K562 (cell line): ENCODE measurements around the gene ADAMTS14. TPM values are rescaled to one million over a fixed set of nuclear protein-coding genes. Genes with fewer than 3 reads are reported as not detected.

Experiments used
- ATAC-seq: fragments of 200-7000 bp; cut with Tn5 transposase; 3 replicates; pipeline ENCODE4 v1.9.1; 2020; ENCODE audit warnings: moderate library complexity
- BruUV-seq: library from RNA; stranded (reverse); fragments of 400-500 nt; replicated peaks from 2 replicates; lab custom pipeline; 2021; lab: Mats Ljungman, UMichigan
- CTCF ChIA-PET: fragments of 300-600 bp; formaldehyde crosslinking; extraction: SDS; loops from one replicate; lab custom pipeline; 2021; ENCODE audit warnings: low intra/inter-chr PET ratio; lab: Yijun Ruan, JAX
- POLR2A ChIA-PET: fragments of 300-600, 350-650 bp; sonication (Branson Sonifier 250); formaldehyde crosslinking; extraction: SDS; loops from one replicate; lab custom pipeline; 2021; ENCODE audit warnings: antibody characterized with exemption, inconsistent platforms; lab: Yijun Ruan, JAX
- DNase-seq, 4 experiments: peaks; one replicate each; pipeline versions ENCODE4 v3.0.0 to v3.0.0-alpha.2; 2011 to 2018; ENCODE audit warnings: low spot score in 3 of 4, mixed read lengths in 3 of 4; ENCODE audit errors: extremely low read depth in 1 of 4
- FAIRE-seq: peaks from 2 replicates; lab custom pipeline; 2011; peaks lifted over from hg19 to GRCh38; lab: Jason Lieb, UNC
- H2AFZ ChIP-seq: 2 replicates; pipeline ENCODE4 v1.6.0; 2011; ENCODE audit warnings: low read depth, low read length, control low read depth, inconsistent platforms
- H3K27ac ChIP-seq: fragments of 200-600 bp; 3 replicates; pipeline ENCODE4 v1.8.0; 2011; ENCODE audit warnings: low read depth, mild to moderate bottlenecking, control low read depth, inconsistent platforms, low read length, moderate library complexity, mixed read lengths; ENCODE audit errors: extremely low read depth
- H3K27me3 ChIP-seq, 2 experiments: fragments of 300-600 bp in 1 of 2; 2 replicates in 1 of 2; 3 replicates in 1 of 2; pipeline versions ENCODE4 v1.6.0 to v1.8.0; 2011; ENCODE audit warnings: inconsistent platforms in 2 of 2, low read length in 2 of 2, mild to moderate bottlenecking in 1 of 2, mixed read lengths in 1 of 2, moderate library complexity in 1 of 2; ENCODE audit not compliant: control insufficient read depth in 2 of 2, insufficient read depth in 2 of 2
- H3K36me3 ChIP-seq: fragments of 300-600 bp; 3 replicates; pipeline ENCODE4 v1.8.0; 2011; ENCODE audit warnings: mild to moderate bottlenecking, low read length, inconsistent platforms; ENCODE audit not compliant: control insufficient read depth, insufficient read depth
- H3K4me1 ChIP-seq, 2 experiments: fragments of 200-600 bp in 1 of 2; replicated peaks in 1 of 2; 2 replicates in 1 of 2; 3 replicates in 1 of 2; pipeline versions ENCODE4 v1.5.1 to v1.8.0; 2011; ENCODE audit warnings: inconsistent platforms in 2 of 2, low read length in 2 of 2, mild to moderate bottlenecking in 1 of 2, mixed read lengths in 1 of 2, moderate library complexity in 1 of 2; ENCODE audit not compliant: control insufficient read depth in 2 of 2, insufficient read depth in 2 of 2
- H3K4me2 ChIP-seq: 2 replicates; pipeline ENCODE4 v1.6.1; 2011; ENCODE audit warnings: low read length, control low read depth, inconsistent platforms, mixed read lengths; ENCODE audit not compliant: insufficient read depth
- H3K4me3 ChIP-seq: fragments of 200-600 bp; sonication (generic), shearing (Covaris generic); 2 replicates; pipeline ENCODE4 v1.5.1; 2016; ENCODE audit warnings: control low read depth, inconsistent platforms
- H3K79me2 ChIP-seq: fragments of 200-600 bp; 3 replicates; pipeline ENCODE4 v1.8.0; 2011; ENCODE audit warnings: low read length, inconsistent platforms; ENCODE audit not compliant: control insufficient read depth, insufficient read depth
- H3K9ac ChIP-seq, 2 experiments: 2 replicates each; pipeline versions ENCODE4 v1.6.0 to v1.6.1; 2011; ENCODE audit warnings: low read depth in 2 of 2, low read length in 2 of 2, control low read depth in 1 of 2, inconsistent platforms in 1 of 2, mild to moderate bottlenecking in 1 of 2, mixed read lengths in 1 of 2; ENCODE audit not compliant: insufficient read depth in 1 of 2
- H3K9me1 ChIP-seq: one replicate; pipeline ENCODE4 v1.6.0; 2011; ENCODE audit warnings: inconsistent platforms, mild to moderate bottlenecking, low read length, moderate library complexity; ENCODE audit not compliant: control insufficient read depth, insufficient read depth
- H3K9me3 ChIP-seq: replicated peaks from 2 replicates; pipeline ENCODE4 v1.5.1; 2011; ENCODE audit warnings: low read depth, low read length, inconsistent platforms; ENCODE audit not compliant: control insufficient read depth, insufficient read depth
- H4K20me1 ChIP-seq: replicated peaks from 2 replicates; pipeline ENCODE4 v1.6.1; 2011; ENCODE audit warnings: low read length, inconsistent platforms, mixed read lengths; ENCODE audit not compliant: control insufficient read depth, insufficient read depth
- ATF2 ChIP-seq: sonication (generic); formaldehyde crosslinking; IDR thresholded peaks from 2 replicates; pipeline ENCODE4 v1.8.1; 2022; ENCODE audit warnings: missing genetic modification reagents
- BCLAF1 ChIP-seq, 2 experiments: fragments of 450-650 bp in 1 of 2; IDR thresholded peaks; 2 replicates each; pipeline ENCODE4 v1.6.1; 2011 to 2017; ENCODE audit warnings: low read depth in 2 of 2, antibody characterized with exemption in 1 of 2, borderline replicate concordance in 1 of 2, low read length in 1 of 2, mild to moderate bottlenecking in 1 of 2, mixed read lengths in 1 of 2; ENCODE audit not compliant: control insufficient read depth in 1 of 2
- E2F6 ChIP-seq, 2 experiments: IDR thresholded peaks; 2 replicates each; pipeline ENCODE4 v1.6.1; 2011; ENCODE audit warnings: borderline replicate concordance in 1 of 2, control low read depth in 1 of 2, low read depth in 1 of 2, low read length in 1 of 2, mild to moderate bottlenecking in 1 of 2, mixed read lengths in 1 of 2, moderate library complexity in 1 of 2; ENCODE audit not compliant: insufficient read depth in 1 of 2, insufficient read length in 1 of 2, poor library complexity in 1 of 2, severe bottlenecking in 1 of 2; ENCODE audit errors: extremely low read depth in 1 of 2
- ELF4 ChIP-seq: fragments of 450-650 bp; formaldehyde crosslinking; IDR thresholded peaks from 2 replicates; pipeline ENCODE4 v1.4.0; 2022; ENCODE audit warnings: missing genetic modification characterization
- ILF3 ChIP-seq: fragments of 450-650 bp; IDR thresholded peaks from 2 replicates; pipeline ENCODE4 v1.6.1; 2018; ENCODE audit warnings: antibody characterized with exemption, mild to moderate bottlenecking, moderate library complexity, borderline replicate concordance
- KDM5B ChIP-seq: fragments of 200-600 bp; sonication (generic); IDR thresholded peaks from 2 replicates; pipeline ENCODE4 v1.6.1; 2012; ENCODE audit warnings: low read depth, mild to moderate bottlenecking, moderate library complexity, low read length, control low read depth, inconsistent platforms; ENCODE audit not compliant: insufficient replicate concordance
- RAD21 ChIP-seq, 2 experiments: fragments of 250-450 bp in 1 of 2; fragments of 450-650 bp in 1 of 2; sonication (Bioruptor Pico) in 1 of 2; formaldehyde crosslinking in 1 of 2; IDR thresholded peaks in 1 of 2; conservative IDR thresholded peaks in 1 of 2; 2 replicates each; pipeline versions ENCODE4 v1.4.0 to v1.8.0; 2020 to 2022; ENCODE audit warnings: mild to moderate bottlenecking in 2 of 2, moderate library complexity in 1 of 2
- TFAP4 ChIP-seq: sonication (generic); formaldehyde crosslinking; IDR thresholded peaks from 2 replicates; pipeline ENCODE4 v1.8.0; 2022; ENCODE audit warnings: missing genetic modification reagents, mild to moderate bottlenecking, moderate library complexity, borderline replicate concordance
- ZFP36 ChIP-seq: fragments of 150-350 bp; IDR thresholded peaks from 2 replicates; pipeline ENCODE4 v1.6.1; 2018; ENCODE audit warnings: low read length, low read depth; ENCODE audit not compliant: partially characterized antibody
- ZFX ChIP-seq: sonication (generic); formaldehyde crosslinking; IDR thresholded peaks from 2 replicates; pipeline ENCODE4 v1.8.0; 2022; ENCODE audit warnings: mild to moderate bottlenecking, missing genetic modification reagents, moderate library complexity
- ZNF197 ChIP-seq: fragments of 200-800 bp; sonication (Bioruptor generic); IDR thresholded peaks from 2 replicates; pipeline ENCODE4 v1.6.1; 2016; ENCODE audit warnings: low read depth, missing genetic modification characterization, missing compliant biosample characterization
- ZNF274 ChIP-seq: IDR thresholded peaks from 2 replicates; pipeline ENCODE4 v1.6.1; 2011; ENCODE audit warnings: low read depth, mild to moderate bottlenecking, low read length, moderate library complexity, borderline replicate concordance
- ZNF586 ChIP-seq: fragments of 450-650 bp; formaldehyde crosslinking; conservative IDR thresholded peaks from 2 replicates; pipeline ENCODE4 v1.4.0; 2020; ENCODE audit warnings: mild to moderate bottlenecking, moderate library complexity
- WGBS: fragments of 100-300 bp; shearing (Covaris generic); methylation state at CpG from one replicate; pipeline ENCODE4 v1.1.6; 2016; ENCODE audit warnings: low coverage, mixed read lengths; ENCODE audit not compliant: insufficient coverage; ENCODE audit errors: missing lambda C conversion rate; 5-methylcytosine and 5-hydroxymethylcytosine counted together
- in situ Hi-C: fragments of 300-500 bp; cut with MboI; formaldehyde crosslinking; loops from 4 replicates; pipeline ENCODE4 v1.15.0; 2018; ENCODE audit warnings: inconsistent platforms, mixed read lengths
- intact Hi-C: fragments of 100-400 bp; cut with micrococcal nuclease; formaldehyde crosslinking; loops from 2 replicates; pipeline ENCODE4 v1.14.2; 2022
- polyA plus RNA-seq, 8 experiments: library from polyadenylated mRNA; depleted of rRNA in 4 of 8; stranded (reverse) in 5 of 8; unstranded in 3 of 8; fragments of >200 nt; fragmentation: Nextera tagmentation in 2 of 8; fragmentation: Illumina TruSeq in 1 of 8; extraction: Ambion mirVana in 2 of 8; extraction: Trizol in 1 of 8; gene quantifications; 2 replicates each; pipeline versions ENCODE4 v1.2.1 to v1.2.3, GENCODE V29; 2011 to 2014; ENCODE audit warnings: inconsistent platforms in 1 of 8, missing spikeins in 1 of 8
- total RNA-seq, 7 experiments: library from RNA; depleted of rRNA in 6 of 7; stranded (reverse); fragments of >200 nt in 6 of 7; fragmentation: Illumina TruSeq in 2 of 7; extraction: Trizol in 2 of 7; gene quantifications; 2 replicates each; pipeline versions ENCODE4 v1.2.1 to v1.2.3, GENCODE V29; 2011 to 2021; ENCODE audit warnings: low replicate concordance in 1 of 7

The ADAMTS14 gene
- total and polyA plus RNA-seq, 9 of the 15 experiments (the other 6 are each of a cell fraction or from before 2014, with no cell fraction given), result 0.04 to 37.4 (median 15.9) TPM

GRCh38 chr10:70699659-70700174 is 27.4 kb downstream of the ADAMTS14 start:
- ATAC-seq (peak; percentile 96), FAIRE-seq (peak; percentile 91), DNase-seq (peak; percentile 88 to 94 (median 92))
- H3K36me3 ChIP-seq, result peaks cover 78% of the 10 kb centered on the region
- H3K4me1 ChIP-seq, result peaks cover 22 to 27% of the 10 kb centered on the region in 2 experiments
- WGBS, result 19% methylated on average over 10 of the region's 10 CpGs
- H2AFZ ChIP-seq, result peak overlapping the region; percentile 79
- 0 out of 2 replicates have a peak, but pooled peaks cover 5% of the 10 kb centered on the region for H4K20me1 ChIP-seq
- ChIA-PET CTCF (no interaction called here), POLR2A (interaction anchor here (1.3 kb wide), 1 partner anchor 18 kb away, joined by 4 read pairs; no protein-coding TSS in a partner anchor)
- peaks cover 57% of the 10 kb centered on the region for H3K79me2 ChIP-seq
- BruUV-seq, result no TSS peak
- peak overlapping the region; percentile 22 for H3K27ac ChIP-seq
- H3K27me3 ChIP-seq, result no peaks in the 10 kb centered on the region
- H3K9me3 ChIP-seq, result no peaks in the 10 kb centered on the region
- intact Hi-C loops (no loop called here), in situ Hi-C loops (no loop called here)
- no peaks in the 10 kb centered on the region for H3K9me1 ChIP-seq
- H3K4me2 ChIP-seq, result peak overlapping the region; percentile 62
- no peak overlapping the region for H3K4me3 ChIP-seq
- H3K9ac ChIP-seq, result peak overlapping the region; percentile 34 to 83
- TF ChIP-seq KDM5B, result no peak
- peak; percentile 4 for TF ChIP-seq ZFP36
- TF ChIP-seq ILF3, result no peak
- TF ChIP-seq ZFX (CRISPR knock-in tag), result peak; percentile 43; the same call in 1 of the 2 replicates
- peak in 1 of 2 experiments; percentile 36; a peak in 1 of 4 replicates for TF ChIP-seq RAD21 (CRISPR knock-in tag; conservative IDR thresholded peaks at IDR 0.05 in 1 of 2, IDR thresholded peaks at IDR 0.05 in 1 of 2)
- TF ChIP-seq E2F6 (IDR thresholded peaks at IDR 0.05; ENCODE audit: borderline replicate concordance in 1 of 2, extremely low read depth in 1 of 2, insufficient read depth in 1 of 2, insufficient read length in 1 of 2, low read depth in 1 of 2, low read length in 1 of 2, poor library complexity in 1 of 2, severe bottlenecking in 1 of 2), result peak; percentile 50
- no peak for TF ChIP-seq ZNF274
- TF ChIP-seq ATF2 (CRISPR knock-in tag), result no peak
- 0 out of 2 replicates have a peak, but pooled peaks have one; percentile 18 for TF ChIP-seq ELF4 (CRISPR knock-in tag)
- no peak for TF ChIP-seq BCLAF1 (IDR thresholded peaks at IDR 0.05; ENCODE audit: borderline replicate concordance in 1 of 2, control insufficient read depth in 1 of 2, low read depth in 2 of 2, low read length in 1 of 2)
- no peak for TF ChIP-seq ZNF197 (CRISPR knock-in tag)
- peak; percentile 73; the same call in 1 of the 2 replicates for TF ChIP-seq TFAP4 (CRISPR knock-in tag)
- TF ChIP-seq ZNF586 (CRISPR knock-in tag), result no peak
